Lung (tissue), 12 donors: ENCODE results near the gene TRAK2. TPM values are rescaled to one million over a fixed set of nuclear protein-coding genes. Genes with fewer than 3 reads are reported as not detected.

Experiments used
- ATAC-seq: fragments of 200-7000 bp; cut with Tn5 transposase; one replicate; pipeline ENCODE4 v1.9.1; 2020; ENCODE audit warnings: moderate number of reproducible peaks; ENCODE audit not compliant: insufficient read depth, low FRiP score
- DNase-seq, 3 donors: peaks; one replicate each; pipeline ENCODE4 v3.0.0-alpha.2; 2013 to 2017
- H3K27ac ChIP-seq, 2 donors: one replicate each; pipeline ENCODE4 v1.5.1; 2013; ENCODE audit warnings: mild to moderate bottlenecking in 2 of 2, moderate library complexity in 2 of 2, control low read depth in 1 of 2, inconsistent platforms in 1 of 2, low read depth in 1 of 2, low read length in 1 of 2
- H3K27me3 ChIP-seq, 3 donors: one replicate each; pipeline ENCODE4 v1.5.1; 2013; ENCODE audit warnings: low read length in 2 of 3; ENCODE audit not compliant: control insufficient read depth in 3 of 3, insufficient read depth in 3 of 3
- H3K36me3 ChIP-seq, 4 donors: one replicate each; pipeline ENCODE4 v1.5.1; 2013; ENCODE audit warnings: low read length in 4 of 4, mild to moderate bottlenecking in 1 of 4, moderate library complexity in 1 of 4; ENCODE audit not compliant: control insufficient read depth in 4 of 4, insufficient read depth in 4 of 4
- H3K4me1 ChIP-seq, 5 donors: one replicate each; pipeline ENCODE4 v1.5.1; 2013; ENCODE audit warnings: low read length in 5 of 5, mild to moderate bottlenecking in 2 of 5, moderate library complexity in 1 of 5; ENCODE audit not compliant: control insufficient read depth in 5 of 5, insufficient read depth in 5 of 5
- H3K4me3 ChIP-seq: one replicate; pipeline ENCODE4 v1.5.1; 2013; ENCODE audit warnings: mild to moderate bottlenecking, control low read depth, moderate library complexity
- H3K9ac ChIP-seq, 2 donors: one replicate each; pipeline ENCODE4 v1.5.1; 2013; ENCODE audit warnings: low read length in 2 of 2, control low read depth in 1 of 2; ENCODE audit not compliant: insufficient read depth in 1 of 2
- H3K9me3 ChIP-seq, 4 donors: one replicate each; pipeline ENCODE4 v1.5.1; 2013; ENCODE audit warnings: low read length in 3 of 4, mild to moderate bottlenecking in 1 of 4, moderate library complexity in 1 of 4; ENCODE audit not compliant: control insufficient read depth in 4 of 4, insufficient read depth in 3 of 4
- CTCF ChIP-seq: IDR thresholded peaks from 2 replicates; pipeline ENCODE4 v1.5.1; 2012; ENCODE audit warnings: mild to moderate bottlenecking; ENCODE audit errors: control extremely low read depth, extremely low read depth
- WGBS, 2 donors: extraction: QIAGEN DNeasy Blood & Tissue Kit; methylation state at CpG; one replicate each; pipeline ENCODE4 v1.1.7; 2013; 5-methylcytosine and 5-hydroxymethylcytosine counted together
- polyA plus RNA-seq, 2 donors: library from polyadenylated mRNA; stranded (reverse); fragments of 200-250 nt; gene quantifications; one replicate each; pipeline ENCODE4 v1.2.1, GENCODE V29; 2013
- total RNA-seq, 2 donors: library from RNA; depleted of rRNA in 1 of 2; stranded (reverse); fragments of >200 nt in 1 of 2; gene quantifications; one replicate each; pipeline ENCODE4 v1.2.1, GENCODE V29; 2014 to 2021
- donor health status: control.
- donor health status: control.
- donor health status: Bipolar disorder and iron deficiency.
- donor health status: healthy.
- donor health status: DM: yes; HTN: yes; CAD: no.

TRAK2 gene
- total and polyA plus RNA-seq, 4 donors: 13.1 to 62.7 (median 29.2) TPM

- TF ChIP-seq CTCF: no peak
- no peaks in the 10 kb centered on the region for H3K9me3 ChIP-seq
- 83 to 93% methylated on average over 8 of the region's 8 CpGs for WGBS, 2 donors
- peaks cover 0 to 7% (median 5%) of the 10 kb centered on the region in 5 donors for H3K4me1 ChIP-seq
- H3K36me3 ChIP-seq: peaks cover 2 to 35% (median 31%) of the 10 kb centered on the region in 4 donors
- no peak overlapping the region for H3K27ac ChIP-seq
- ATAC-seq: no peak
- no peaks in the 10 kb centered on the region for H3K27me3 ChIP-seq
- DNase-seq: no peak
- H3K9ac ChIP-seq: no peak overlapping the region
- H3K4me3 ChIP-seq: no peak overlapping the region
These were observed 54.7 kb downstream of the TRAK2 start for GRCh38 chr2:201396595-201396994.

- no peak for ATAC-seq
- WGBS, 2 donors: 93 to 100% methylated on average over 1 of the region's 1 CpG
- Histone ChIP-seq H3K9me3 (no peaks in the 10 kb centered on the region), H3K4me3 (no peak overlapping the region), H3K27ac (no peak overlapping the region), H3K4me1 (no peaks in the 10 kb centered on the region), H3K9ac (no peak overlapping the region), H3K36me3 (peaks cover 23 to 62% (median 40%) of the 10 kb centered on the region in 4 donors), H3K27me3 (no peaks in the 10 kb centered on the region)
- no peak for TF ChIP-seq CTCF
- no peak for DNase-seq
These were observed 68.1 kb downstream of the TRAK2 start for GRCh38 chr2:201383136-201383535.

GRCh38 chr2:201378496-201379397, 72.5 kb downstream of the TRAK2 start:
- WGBS, 2 donors: 95 to 97% methylated on average over 5 of the region's 5 CpGs
- no peak overlapping the region for H3K27ac ChIP-seq

More at GRCh38 chr2:201378496-201379397, 72.5 kb downstream of the TRAK2 start:
- H3K9ac ChIP-seq: no peak overlapping the region
- no peaks in the 10 kb centered on the region for H3K9me3 ChIP-seq
- H3K4me1 ChIP-seq: no peaks in the 10 kb centered on the region
- ATAC-seq (no peak), DNase-seq (no peak)
- H3K4me3 ChIP-seq: no peak overlapping the region
- H3K27me3 ChIP-seq: no peaks in the 10 kb centered on the region
- peaks cover 12 to 35% (median 25%) of the 10 kb centered on the region in 4 donors for H3K36me3 ChIP-seq
- no peak for TF ChIP-seq CTCF
